Activated naive CD8-positive, alpha-beta T cell treated with anti-CD3 and anti-CD28 coated beads, Interleukin-2, amount 50 U/mL, for 16 hours (primary cell): Measurements from ENCODE around the gene QRFP.
A peak's percentile ranks its signal among the peaks of the same experiment; 100 is the strongest.

Experiments used
- DNase-seq: peaks from one replicate; pipeline ENCODE4 v3.0.0-alpha.2; 2020; ENCODE audit warnings: low read depth, low spot score

Gene QRFP

DNA sequence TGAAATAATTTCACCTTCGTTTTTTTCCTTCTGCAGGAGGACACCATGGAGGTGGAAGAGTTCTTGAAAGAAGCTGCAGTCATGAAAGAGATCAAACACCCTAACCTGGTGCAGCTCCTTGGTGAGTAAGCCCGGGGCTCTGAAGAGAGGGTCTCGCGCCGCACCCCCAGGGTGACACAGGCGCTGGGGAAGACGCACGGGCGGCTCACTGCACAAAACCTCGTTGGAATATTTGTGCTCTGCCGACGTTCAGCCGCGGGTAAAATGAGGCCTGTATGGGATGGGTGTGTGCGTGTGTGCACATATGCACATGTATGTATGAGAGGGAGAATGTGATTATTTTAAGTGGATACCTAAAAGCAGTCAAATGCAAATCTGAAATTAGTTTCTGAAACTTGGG is 24.5 kb downstream of the QRFP start:
- DNase-seq: no peak

DNA sequence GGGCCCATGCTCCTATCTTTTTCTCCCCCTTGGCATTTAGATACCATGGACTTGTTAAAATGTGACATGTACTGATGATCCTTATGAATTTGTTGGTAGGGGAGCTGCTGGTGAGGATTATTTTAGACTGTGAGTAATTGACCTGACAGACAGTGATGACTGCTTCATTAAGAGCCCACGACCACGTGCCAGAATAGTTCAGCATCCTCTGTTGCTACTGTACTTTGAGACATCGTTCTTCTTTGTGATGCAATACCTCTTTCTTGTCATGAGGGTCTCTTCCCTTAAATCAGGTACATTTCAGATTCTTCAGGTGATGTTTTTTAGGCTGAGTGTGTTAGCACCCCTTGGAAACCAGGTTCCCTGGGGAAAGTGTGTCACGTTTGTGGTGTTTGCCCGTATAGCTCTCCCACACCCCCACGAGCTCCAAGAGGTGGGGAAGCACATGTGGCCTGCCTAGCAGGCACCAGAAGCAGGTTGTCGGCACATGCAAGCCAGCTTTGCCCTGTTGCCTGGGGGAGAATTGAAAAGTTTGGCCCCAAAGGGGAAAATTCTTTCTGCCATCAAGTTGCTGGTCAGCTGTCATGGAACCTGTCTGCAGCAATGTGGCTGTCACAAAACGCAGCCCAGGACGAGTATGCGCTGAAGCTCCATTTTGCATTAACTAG is 25.1 kb downstream of the QRFP start:
- no peak for DNase-seq

DNA sequence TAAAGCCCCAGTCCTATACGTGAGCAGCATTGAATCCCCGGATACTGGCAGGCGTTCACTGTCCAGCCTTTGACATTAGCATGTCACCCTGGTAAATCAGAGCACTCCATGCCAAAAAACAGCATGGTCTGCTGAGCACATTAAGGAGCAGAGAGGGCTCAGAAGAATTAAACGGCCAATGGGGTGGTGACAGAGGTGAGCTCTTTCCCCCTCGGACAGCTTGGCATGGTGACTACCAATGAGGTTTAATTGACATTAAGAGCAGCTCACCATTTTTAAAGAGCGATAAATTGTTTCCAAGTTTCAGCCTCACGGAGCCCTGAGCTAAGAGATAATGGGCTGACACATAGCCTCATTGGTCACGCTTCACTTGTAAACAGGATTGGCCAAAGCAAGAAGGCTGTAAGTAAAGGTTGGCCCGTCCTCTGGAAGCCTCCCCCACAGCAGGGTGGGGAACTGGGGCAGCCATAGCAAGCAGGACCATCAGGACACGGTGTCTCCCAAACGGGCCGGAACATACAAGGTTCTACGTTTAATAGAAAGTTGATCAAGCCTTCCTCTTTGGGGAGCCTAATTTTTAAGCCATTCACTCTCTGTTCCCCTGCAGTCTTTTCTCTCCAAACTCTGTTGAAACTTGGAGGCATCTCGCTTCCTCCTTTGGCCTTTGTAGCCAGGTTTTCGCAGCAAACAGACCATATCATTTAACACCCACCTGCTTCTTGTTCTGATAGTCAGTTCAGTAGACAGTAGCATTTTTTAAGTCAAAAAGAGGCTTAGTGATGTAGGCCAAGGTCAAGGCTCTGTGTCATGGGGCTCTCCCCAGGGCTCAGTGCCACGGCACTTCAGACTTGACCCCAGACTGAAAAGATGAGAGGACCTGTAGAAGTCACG is 25.9 kb downstream of the QRFP start:
- no peak for DNase-seq

GRCh38 chr9:130869250-130869649 is 27.4 kb downstream of the QRFP start:
- DNase-seq: no peak

DNA sequence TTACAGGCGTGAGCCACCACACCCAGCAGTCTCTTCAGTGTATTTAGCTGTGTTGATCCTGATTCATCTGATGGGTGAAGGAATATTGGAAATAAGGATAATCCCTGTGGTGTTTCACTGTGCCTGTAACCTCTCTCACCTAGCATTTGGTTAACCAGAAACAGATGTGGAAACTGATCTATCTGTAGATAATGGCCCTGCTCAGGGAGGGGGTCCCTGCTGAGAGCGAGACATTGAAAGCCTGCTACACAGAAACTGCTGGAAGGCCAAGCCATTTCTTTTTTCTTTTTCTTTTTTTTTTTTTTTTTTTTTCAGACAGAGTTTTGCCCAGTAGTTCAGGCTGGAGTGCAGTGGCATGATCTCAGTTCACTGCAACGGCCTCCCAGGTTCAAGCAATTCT is 28.4 kb downstream of the QRFP start:
- DNase-seq: no peak

DNA sequence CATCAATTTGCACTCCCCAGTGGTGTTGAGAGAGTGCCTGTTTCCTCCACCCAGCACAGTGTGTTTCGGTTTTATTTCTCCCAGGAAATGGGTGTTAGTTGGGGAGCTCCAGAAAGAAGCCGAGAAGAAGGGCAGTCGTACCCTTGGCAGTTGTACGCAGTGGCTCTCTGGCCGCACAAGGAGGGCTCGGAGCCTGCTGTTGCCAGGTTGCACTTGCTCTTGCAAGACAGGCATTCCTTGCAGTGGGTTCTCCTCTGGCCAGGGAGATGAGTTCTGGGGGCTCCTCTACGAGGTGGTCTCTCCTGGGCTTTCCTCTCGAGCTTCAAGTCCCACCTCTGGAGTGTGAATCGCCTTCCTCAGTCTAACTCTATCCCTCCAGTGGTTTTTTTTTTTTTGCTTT is 29.1 kb downstream of the QRFP start:
- no peak for DNase-seq

GRCh38 chr9:130866474-130866965 is 30.1 kb downstream of the QRFP start:
- DNase-seq: peak; percentile 15

DNA sequence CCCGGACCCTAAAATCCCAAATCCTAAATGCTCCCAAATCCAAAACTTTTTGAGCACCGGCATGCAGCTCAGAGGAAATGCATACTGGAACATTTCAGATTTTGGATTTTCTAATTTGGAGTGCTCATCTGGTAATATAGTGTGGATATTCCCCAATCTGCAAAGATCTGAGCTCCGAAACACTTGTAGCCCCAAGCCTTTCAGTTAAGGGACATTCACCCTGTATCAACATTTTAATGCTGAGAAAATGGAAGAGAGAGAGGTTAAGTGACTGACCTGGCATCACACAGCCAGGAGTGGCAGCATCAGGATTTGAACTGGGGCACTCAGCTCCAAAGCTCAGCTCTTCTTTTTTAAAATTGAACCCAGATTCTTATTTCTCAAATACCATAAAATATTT is 30.7 kb downstream of the QRFP start:
- no peak for DNase-seq

DNA sequence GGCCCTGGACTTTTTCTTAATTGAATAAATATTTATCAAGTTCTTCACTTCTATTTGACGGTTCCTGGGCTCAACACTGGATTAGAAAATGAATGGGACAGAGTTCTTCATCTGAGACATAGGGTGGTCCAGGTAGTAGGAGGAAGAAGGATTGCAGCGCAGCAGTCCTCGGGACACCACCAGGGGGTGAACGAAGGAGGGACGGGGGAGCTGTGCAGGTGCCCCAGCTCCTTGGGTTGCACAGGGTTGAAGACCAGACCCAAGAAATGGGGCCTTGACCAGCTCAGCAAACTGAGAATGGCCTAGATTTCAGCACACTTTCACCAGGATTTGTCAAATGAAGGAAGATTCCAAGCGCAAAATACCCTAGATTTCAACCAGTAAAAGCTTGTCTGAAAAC is 32.1 kb downstream of the QRFP start:
- no peak for DNase-seq

GRCh38 chr9:130862747-130863146 is 33.9 kb downstream of the QRFP start:
- DNase-seq: no peak

DNA sequence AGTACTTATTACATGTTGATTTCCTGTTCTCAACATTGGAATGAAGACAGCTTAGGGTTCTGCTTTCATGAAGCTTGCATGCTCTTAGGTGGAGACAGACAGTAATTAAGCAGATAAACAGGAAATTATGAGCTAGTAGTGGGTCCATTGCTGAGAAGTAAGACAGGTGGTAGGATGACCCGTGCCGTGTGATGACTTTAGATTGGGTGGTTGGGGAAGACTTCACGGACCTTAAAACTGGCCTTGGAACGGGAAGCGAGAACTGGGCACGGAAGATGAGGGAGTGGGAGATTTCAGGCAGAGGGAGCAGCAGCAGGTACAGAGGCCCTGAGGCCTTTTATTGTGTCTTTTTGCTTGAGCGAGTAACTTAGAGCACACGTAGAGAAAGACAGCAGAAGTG is 34.4 kb downstream of the QRFP start:
- DNase-seq: no peak

DNA sequence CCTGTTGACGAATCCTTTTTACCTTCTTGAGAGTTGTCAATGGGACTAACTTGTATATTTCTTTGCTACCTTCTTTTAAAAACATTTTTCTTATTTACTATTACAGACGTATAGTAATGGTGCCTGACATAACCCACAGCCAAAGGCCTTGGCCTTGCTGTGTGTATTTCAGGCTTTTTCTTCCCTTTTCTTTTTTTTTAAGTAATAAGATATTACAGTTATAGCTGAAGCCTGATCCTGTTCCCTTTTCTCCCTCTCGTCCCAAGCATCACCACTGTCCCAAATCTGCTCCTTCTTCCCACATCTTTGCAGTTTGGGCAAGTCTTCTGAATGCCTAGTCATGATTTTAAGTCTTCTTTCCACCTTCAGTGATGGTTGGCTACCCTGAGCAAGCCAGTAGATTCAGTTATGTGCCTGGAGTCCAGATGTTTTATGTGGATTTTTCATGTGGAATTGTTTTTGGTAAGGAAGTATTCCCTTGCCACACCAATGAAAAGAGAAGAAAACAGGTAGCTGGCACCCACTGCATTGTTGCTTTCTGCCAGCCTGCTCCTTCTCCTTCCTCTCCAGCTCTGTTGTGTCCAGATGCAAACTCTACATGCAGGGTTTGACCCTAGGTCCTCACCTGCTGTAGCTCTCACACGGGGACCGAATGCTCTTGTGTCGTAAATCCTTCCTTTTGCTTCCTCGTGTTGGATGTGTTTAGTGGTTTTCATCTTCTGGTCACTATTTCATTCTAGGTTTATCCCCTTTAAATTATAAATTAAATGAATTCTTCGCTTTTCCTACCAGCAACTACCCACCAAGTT is 35.0 kb downstream of the QRFP start:
- DNase-seq: no peak

GRCh38 chr9:130860458-130861316 is 35.9 kb downstream of the QRFP start:
- DNase-seq: no peak

- no peak for DNase-seq
Measured at GRCh38 chr9:130858739-130859705, 37.6 kb downstream of the QRFP start.

DNA sequence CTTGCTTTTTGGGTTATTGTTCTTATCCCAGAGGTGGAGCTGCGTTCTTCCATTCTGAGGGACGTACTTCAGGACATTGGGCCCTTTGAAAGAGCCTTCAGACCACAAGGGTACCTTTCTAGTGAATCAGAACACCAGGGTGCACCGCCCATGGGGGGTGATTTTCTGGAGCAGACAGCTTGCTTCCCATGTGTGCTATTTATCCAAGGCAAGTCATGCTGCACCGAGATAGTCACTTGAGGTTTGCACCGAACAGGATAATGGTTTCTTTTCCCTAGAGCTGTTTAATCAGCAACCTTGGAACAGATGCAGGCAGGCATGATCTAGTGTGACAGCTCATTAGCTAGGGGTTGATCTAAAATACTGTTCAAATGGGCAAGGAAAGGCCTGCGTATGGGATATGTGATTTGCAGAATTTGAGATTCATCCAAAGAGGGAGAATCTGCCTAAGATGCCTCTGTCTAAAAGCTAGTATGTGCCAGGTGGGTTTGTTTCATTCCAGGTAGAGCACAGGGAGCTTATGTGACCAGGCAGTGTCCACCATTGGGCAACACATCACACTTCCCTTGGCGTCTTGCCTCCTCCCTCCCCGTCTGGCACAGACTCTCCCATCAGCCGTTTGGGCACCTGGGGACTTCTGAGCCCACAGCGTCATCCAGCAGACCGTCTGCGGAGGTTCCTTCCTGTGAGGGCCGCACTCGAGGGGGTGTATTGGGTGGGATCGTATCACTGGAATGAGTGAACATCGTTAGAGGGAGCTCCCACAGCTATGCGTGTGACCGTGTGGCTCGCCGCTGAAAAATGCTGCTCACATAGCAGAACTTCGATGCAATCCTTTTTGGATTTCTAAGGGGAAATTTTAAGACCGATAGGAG is 38.5 kb downstream of the QRFP start:
- DNase-seq: no peak

DNA sequence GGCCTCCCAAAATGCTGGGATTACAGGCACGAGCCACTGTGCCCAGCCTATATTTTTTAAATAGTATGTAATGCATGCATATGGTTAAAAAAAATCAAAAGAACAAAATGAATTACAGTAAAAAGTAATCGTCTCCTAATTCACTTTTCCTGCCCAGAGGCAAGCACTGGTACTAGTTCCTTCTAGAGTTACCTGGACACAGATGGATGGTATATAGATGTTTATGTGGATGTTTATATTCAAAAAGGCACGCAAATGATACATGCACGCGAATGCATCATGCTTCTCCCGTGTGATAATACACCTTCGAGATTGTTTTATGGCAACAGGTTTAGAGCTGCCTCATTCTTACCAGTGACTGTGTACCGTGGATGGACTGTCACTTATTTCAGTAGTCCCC is 40.1 kb downstream of the QRFP start:
- no peak for DNase-seq

- no peak for DNase-seq
Measured at GRCh38 chr9:130854835-130855234, 41.8 kb downstream of the QRFP start.

DNA sequence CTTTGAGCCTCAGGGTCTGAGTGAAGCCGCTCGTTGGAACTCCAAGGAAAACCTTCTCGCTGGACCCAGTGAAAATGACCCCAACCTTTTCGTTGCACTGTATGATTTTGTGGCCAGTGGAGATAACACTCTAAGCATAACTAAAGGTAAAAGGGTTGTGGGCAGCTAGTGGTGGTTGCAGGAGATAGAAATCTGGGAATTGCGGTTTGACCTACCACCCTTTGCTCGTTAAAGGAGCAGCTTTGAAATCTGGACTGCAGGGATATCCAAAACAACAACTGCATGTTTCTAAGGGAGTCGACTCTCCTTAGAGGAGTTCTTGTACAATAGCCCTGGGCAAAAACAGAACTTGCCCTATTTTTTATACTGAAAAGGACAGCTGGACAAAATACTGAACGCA is 42.5 kb downstream of the QRFP start:
- DNase-seq: no peak

DNA sequence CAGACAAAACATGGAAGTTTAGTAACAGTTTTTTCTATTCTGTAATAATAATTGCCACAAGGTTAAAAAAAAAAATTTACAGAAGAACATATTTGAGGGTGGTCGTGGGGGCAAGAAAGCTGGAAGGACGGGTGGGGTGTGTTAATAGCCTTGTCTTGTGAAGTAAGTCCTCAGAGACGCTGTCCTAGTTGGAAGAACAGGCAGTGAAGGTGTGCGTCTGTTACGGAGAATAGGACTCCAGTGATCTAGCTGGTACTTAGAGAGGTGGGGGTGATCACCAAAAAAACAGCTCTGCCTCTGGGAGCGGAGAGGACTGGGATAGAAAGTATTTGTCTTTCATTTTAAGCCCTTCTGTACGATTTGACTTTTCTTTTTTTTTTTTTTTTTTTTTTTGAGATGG is 43.8 kb downstream of the QRFP start:
- no peak for DNase-seq
